K562 (cell line): Measurements from ENCODE around the gene PPIL4. TPM values are rescaled to one million over a fixed set of nuclear protein-coding genes. Genes with fewer than 3 reads are reported as not detected.

Experiments
- ATAC-seq: fragments of 200-7000 bp; cut with Tn5 transposase; 3 replicates; pipeline ENCODE4 v1.9.1; 2020; ENCODE audit warnings: moderate library complexity
- BruUV-seq: library from RNA; stranded (reverse); fragments of 400-500 nt; replicated peaks from 2 replicates; lab custom pipeline; 2021; lab: Mats Ljungman, UMichigan
- CTCF ChIA-PET: fragments of 300-600 bp; formaldehyde crosslinking; extraction: SDS; loops from one replicate; lab custom pipeline; 2021; ENCODE audit warnings: low intra/inter-chr PET ratio; lab: Yijun Ruan, JAX
- POLR2A ChIA-PET: fragments of 300-600, 350-650 bp; sonication (Branson Sonifier 250); formaldehyde crosslinking; extraction: SDS; loops from one replicate; lab custom pipeline; 2021; ENCODE audit warnings: antibody characterized with exemption, inconsistent platforms; lab: Yijun Ruan, JAX
- DNase-seq, 4 experiments: peaks; one replicate each; pipeline versions ENCODE4 v3.0.0 to v3.0.0-alpha.2; 2011 to 2018; ENCODE audit warnings: low spot score in 3 of 4, mixed read lengths in 3 of 4; ENCODE audit errors: extremely low read depth in 1 of 4
- FAIRE-seq: peaks from 2 replicates; lab custom pipeline; 2011; peaks lifted over from hg19 to GRCh38; lab: Jason Lieb, UNC
- H2AFZ ChIP-seq: 2 replicates; pipeline ENCODE4 v1.6.0; 2011; ENCODE audit warnings: low read depth, low read length, control low read depth, inconsistent platforms
- H3K27ac ChIP-seq: fragments of 200-600 bp; 3 replicates; pipeline ENCODE4 v1.8.0; 2011; ENCODE audit warnings: low read depth, mild to moderate bottlenecking, control low read depth, inconsistent platforms, low read length, moderate library complexity, mixed read lengths; ENCODE audit errors: extremely low read depth
- H3K27me3 ChIP-seq, 2 experiments: fragments of 300-600 bp in 1 of 2; 2 replicates in 1 of 2; 3 replicates in 1 of 2; pipeline versions ENCODE4 v1.6.0 to v1.8.0; 2011; ENCODE audit warnings: inconsistent platforms in 2 of 2, low read length in 2 of 2, mild to moderate bottlenecking in 1 of 2, mixed read lengths in 1 of 2, moderate library complexity in 1 of 2; ENCODE audit not compliant: control insufficient read depth in 2 of 2, insufficient read depth in 2 of 2
- H3K36me3 ChIP-seq: fragments of 300-600 bp; 3 replicates; pipeline ENCODE4 v1.8.0; 2011; ENCODE audit warnings: mild to moderate bottlenecking, low read length, inconsistent platforms; ENCODE audit not compliant: control insufficient read depth, insufficient read depth
- H3K4me1 ChIP-seq, 2 experiments: fragments of 200-600 bp in 1 of 2; replicated peaks in 1 of 2; 2 replicates in 1 of 2; 3 replicates in 1 of 2; pipeline versions ENCODE4 v1.5.1 to v1.8.0; 2011; ENCODE audit warnings: inconsistent platforms in 2 of 2, low read length in 2 of 2, mild to moderate bottlenecking in 1 of 2, mixed read lengths in 1 of 2, moderate library complexity in 1 of 2; ENCODE audit not compliant: control insufficient read depth in 2 of 2, insufficient read depth in 2 of 2
- H3K4me2 ChIP-seq: 2 replicates; pipeline ENCODE4 v1.6.1; 2011; ENCODE audit warnings: low read length, control low read depth, inconsistent platforms, mixed read lengths; ENCODE audit not compliant: insufficient read depth
- H3K4me3 ChIP-seq: fragments of 200-600 bp; sonication (generic), shearing (Covaris generic); 2 replicates; pipeline ENCODE4 v1.5.1; 2016; ENCODE audit warnings: control low read depth, inconsistent platforms
- H3K79me2 ChIP-seq: fragments of 200-600 bp; 3 replicates; pipeline ENCODE4 v1.8.0; 2011; ENCODE audit warnings: low read length, inconsistent platforms; ENCODE audit not compliant: control insufficient read depth, insufficient read depth
- H3K9ac ChIP-seq, 2 experiments: 2 replicates each; pipeline versions ENCODE4 v1.6.0 to v1.6.1; 2011; ENCODE audit warnings: low read depth in 2 of 2, low read length in 2 of 2, control low read depth in 1 of 2, inconsistent platforms in 1 of 2, mild to moderate bottlenecking in 1 of 2, mixed read lengths in 1 of 2; ENCODE audit not compliant: insufficient read depth in 1 of 2
- H3K9me1 ChIP-seq: one replicate; pipeline ENCODE4 v1.6.0; 2011; ENCODE audit warnings: inconsistent platforms, mild to moderate bottlenecking, low read length, moderate library complexity; ENCODE audit not compliant: control insufficient read depth, insufficient read depth
- H3K9me3 ChIP-seq: replicated peaks from 2 replicates; pipeline ENCODE4 v1.5.1; 2011; ENCODE audit warnings: low read depth, low read length, inconsistent platforms; ENCODE audit not compliant: control insufficient read depth, insufficient read depth
- H4K20me1 ChIP-seq: replicated peaks from 2 replicates; pipeline ENCODE4 v1.6.1; 2011; ENCODE audit warnings: low read length, inconsistent platforms, mixed read lengths; ENCODE audit not compliant: control insufficient read depth, insufficient read depth
- ARID2 ChIP-seq: fragments of 450-650 bp; IDR thresholded peaks from 2 replicates; pipeline ENCODE4 v1.6.1; 2017; ENCODE audit warnings: antibody characterized with exemption, mild to moderate bottlenecking
- NFIC ChIP-seq: fragments of 450-650 bp; IDR thresholded peaks from 2 replicates; pipeline ENCODE4 v1.6.1; 2017; ENCODE audit warnings: mild to moderate bottlenecking, inconsistent platforms
- PTTG1 ChIP-seq: fragments of 450-650 bp; IDR thresholded peaks from 2 replicates; pipeline ENCODE4 v1.6.1; 2016; ENCODE audit warnings: low read depth, mild to moderate bottlenecking, missing genetic modification characterization, missing compliant biosample characterization
- SPI1 ChIP-seq: IDR thresholded peaks from 2 replicates; pipeline ENCODE4 v1.6.1; 2011; ENCODE audit warnings: low read depth, low read length, control low read depth, borderline replicate concordance
- WGBS: fragments of 100-300 bp; shearing (Covaris generic); methylation state at CpG from one replicate; pipeline ENCODE4 v1.1.6; 2016; ENCODE audit warnings: low coverage, mixed read lengths; ENCODE audit not compliant: insufficient coverage; ENCODE audit errors: missing lambda C conversion rate; 5-methylcytosine and 5-hydroxymethylcytosine counted together
- in situ Hi-C: fragments of 300-500 bp; cut with MboI; formaldehyde crosslinking; loops from 4 replicates; pipeline ENCODE4 v1.15.0; 2018; ENCODE audit warnings: inconsistent platforms, mixed read lengths
- intact Hi-C: fragments of 100-400 bp; cut with micrococcal nuclease; formaldehyde crosslinking; loops from 2 replicates; pipeline ENCODE4 v1.14.2; 2022
- polyA plus RNA-seq, 8 experiments: library from polyadenylated mRNA; depleted of rRNA in 4 of 8; stranded (reverse) in 5 of 8; unstranded in 3 of 8; fragments of >200 nt; fragmentation: Nextera tagmentation in 2 of 8; fragmentation: Illumina TruSeq in 1 of 8; extraction: Ambion mirVana in 2 of 8; extraction: Trizol in 1 of 8; gene quantifications; 2 replicates each; pipeline versions ENCODE4 v1.2.1 to v1.2.3, GENCODE V29; 2011 to 2014; ENCODE audit warnings: inconsistent platforms in 1 of 8, missing spikeins in 1 of 8
- total RNA-seq, 7 experiments: library from RNA; depleted of rRNA in 6 of 7; stranded (reverse); fragments of >200 nt in 6 of 7; fragmentation: Illumina TruSeq in 2 of 7; extraction: Trizol in 2 of 7; gene quantifications; 2 replicates each; pipeline versions ENCODE4 v1.2.1 to v1.2.3, GENCODE V29; 2011 to 2021; ENCODE audit warnings: low replicate concordance in 1 of 7
- TF ChIP-seq, protein P1 (sequence below): fragments of 450-650 bp; IDR thresholded peaks from 2 replicates; pipeline ENCODE4 v1.6.1; 2016

The PPIL4 gene
- total and polyA plus RNA-seq, 9 of the 15 experiments (the other 6 are each of a cell fraction or from before 2014, with no cell fraction given): 14.5 to 55.2 (median 45.9) TPM

DNA sequence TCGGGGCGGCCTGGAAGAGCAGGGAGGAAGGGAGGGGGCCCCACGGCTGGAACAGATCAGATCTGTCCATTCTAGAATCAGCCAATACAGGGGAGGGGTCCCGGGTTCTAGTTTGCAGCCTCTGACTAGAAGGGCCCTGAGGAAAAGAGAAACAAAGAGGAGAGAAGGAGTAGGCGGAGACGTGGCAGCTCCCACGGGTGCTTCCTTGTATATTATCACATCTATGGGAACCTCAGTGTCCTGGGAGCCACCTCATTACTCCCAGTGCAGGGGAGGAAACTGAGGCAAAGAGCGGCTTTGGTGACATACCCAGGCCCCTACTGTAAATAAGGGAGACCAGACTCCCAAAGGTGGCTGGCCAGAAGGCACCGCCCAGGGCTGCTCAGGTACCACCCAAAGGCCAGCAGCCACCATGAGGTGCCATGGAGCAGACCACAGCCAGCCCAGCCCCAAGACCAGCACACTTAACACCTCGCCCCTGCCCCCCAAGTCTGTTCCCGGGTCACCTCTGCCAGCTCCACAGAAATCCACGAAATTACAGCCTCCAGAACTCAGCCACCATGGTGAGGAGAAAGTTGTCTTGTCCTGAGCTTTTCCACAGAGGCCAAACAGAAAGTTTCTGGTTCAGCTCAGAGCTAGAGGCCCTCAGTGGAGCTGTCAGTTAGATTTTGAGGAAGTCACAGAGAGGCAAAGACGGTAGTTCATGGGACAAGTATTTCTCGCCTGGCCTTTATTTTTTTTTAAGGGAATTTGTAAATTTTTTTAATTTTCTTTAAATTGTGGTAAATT lies 63.1 kb downstream of the PPIL4 start:
- intact Hi-C loops: no loop called here
- ChIA-PET POLR2A (interaction anchor here (0.6 to 0.9 kb wide), 4 partner anchors 13 to 1439 kb away, joined by 3 read pairs; no protein-coding TSS in a partner anchor), CTCF (interaction anchor here (0.6 kb wide), 1 partner anchor 11 kb away, joined by 3 read pairs; no protein-coding TSS in a partner anchor)
- Histone ChIP-seq H3K9me3 (no peaks in the 10 kb centered on the region), H3K27ac (no peak overlapping the region), H3K9me1 (no peaks in the 10 kb centered on the region), H3K9ac (no peak overlapping the region; a peak in 1 of 4 replicates), H3K36me3 (no peaks in the 10 kb centered on the region), H4K20me1 (no peaks in the 10 kb centered on the region), H3K79me2 (no peaks in the 10 kb centered on the region), H3K4me1 (peaks cover 3 to 23% of the 10 kb centered on the region in 2 experiments; a peak in 3 of 5 replicates), H3K4me2 (no peak overlapping the region), H3K27me3 (peaks cover 46 to 64% of the 10 kb centered on the region in 2 experiments), H3K4me3 (no peak overlapping the region), H2AFZ (peak overlapping the region; percentile 51)
- no TSS peak for BruUV-seq
- TF ChIP-seq, protein P1, sequence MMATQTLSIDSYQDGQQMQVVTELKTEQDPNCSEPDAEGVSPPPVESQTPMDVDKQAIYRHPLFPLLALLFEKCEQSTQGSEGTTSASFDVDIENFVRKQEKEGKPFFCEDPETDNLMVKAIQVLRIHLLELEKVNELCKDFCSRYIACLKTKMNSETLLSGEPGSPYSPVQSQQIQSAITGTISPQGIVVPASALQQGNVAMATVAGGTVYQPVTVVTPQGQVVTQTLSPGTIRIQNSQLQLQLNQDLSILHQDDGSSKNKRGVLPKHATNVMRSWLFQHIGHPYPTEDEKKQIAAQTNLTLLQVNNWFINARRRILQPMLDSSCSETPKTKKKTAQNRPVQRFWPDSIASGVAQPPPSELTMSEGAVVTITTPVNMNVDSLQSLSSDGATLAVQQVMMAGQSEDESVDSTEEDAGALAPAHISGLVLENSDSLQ: peak; percentile 67; the same call in 1 of the 2 replicates
- TF ChIP-seq PTTG1 (no peak), NFIC (0 out of 2 replicates have a peak, but pooled peaks have one; percentile 21), SPI1 (peak; percentile 85), ARID2 (no peak)
- in situ Hi-C loops: no loop called here
- ATAC-seq (peak; percentile 26; the same call in 1 of the 3 replicates), FAIRE-seq (no peak), DNase-seq (no peak)
- WGBS: 21% methylated on average over 11 of the region's 14 CpGs
